Jurkat, Clone E6-1 (cell line): Measurements from ENCODE around the gene UROC1.

Experiments
- DNase-seq: peaks from one replicate; pipeline ENCODE4 v3.0.0-alpha.2; 2011; ENCODE audit warnings: low read depth, low spot score
- H3K4me3 ChIP-seq: 2 replicates; pipeline ENCODE4 v1.5.1; 2011; ENCODE audit warnings: mild to moderate bottlenecking, low read length, control low read depth, moderate library complexity

UROC1 gene

DNA sequence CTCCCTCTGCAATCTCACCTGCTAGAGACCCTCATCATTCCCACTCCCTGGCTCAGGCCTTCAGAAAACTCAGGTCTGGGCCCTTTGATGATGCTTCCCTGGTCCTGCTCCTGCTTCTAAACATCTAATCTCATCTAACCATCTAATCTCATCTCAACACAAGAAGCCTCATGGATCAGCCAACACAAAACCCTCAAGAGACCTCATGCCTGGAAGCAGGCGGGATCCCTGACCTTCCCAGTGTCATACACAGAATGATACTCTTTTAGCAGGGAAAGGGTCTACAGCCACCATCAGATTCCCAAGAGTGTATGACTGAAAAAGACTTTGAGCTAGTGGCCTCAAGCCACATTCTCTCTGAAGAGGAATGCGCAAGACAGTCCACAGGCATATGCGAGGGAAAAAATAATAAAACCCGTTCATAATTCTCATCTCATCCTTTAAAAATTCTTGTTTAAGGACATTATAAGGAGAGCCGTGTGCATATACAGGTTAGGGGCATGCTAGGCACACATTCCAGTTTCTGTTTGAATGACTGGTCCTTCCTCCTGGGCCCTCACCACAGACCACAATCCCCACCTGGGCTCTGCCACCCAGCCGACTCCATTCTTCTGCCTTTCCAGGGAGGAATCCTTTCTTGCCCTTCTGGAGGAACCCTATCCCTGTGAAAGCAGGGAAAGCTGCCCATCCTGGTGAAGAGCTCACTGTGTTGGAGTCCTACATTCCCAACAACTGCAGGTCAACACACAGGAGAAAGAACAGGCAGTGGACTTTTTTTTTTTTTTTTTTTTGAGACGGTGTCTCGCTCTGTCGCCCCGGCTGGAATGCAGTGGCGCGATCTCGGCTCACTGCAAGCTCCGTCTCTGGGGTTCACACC, 44.0 kb downstream of the UROC1 start:
- H3K4me3 ChIP-seq = no peak overlapping the region
- peak; percentile 20 for DNase-seq

DNA sequence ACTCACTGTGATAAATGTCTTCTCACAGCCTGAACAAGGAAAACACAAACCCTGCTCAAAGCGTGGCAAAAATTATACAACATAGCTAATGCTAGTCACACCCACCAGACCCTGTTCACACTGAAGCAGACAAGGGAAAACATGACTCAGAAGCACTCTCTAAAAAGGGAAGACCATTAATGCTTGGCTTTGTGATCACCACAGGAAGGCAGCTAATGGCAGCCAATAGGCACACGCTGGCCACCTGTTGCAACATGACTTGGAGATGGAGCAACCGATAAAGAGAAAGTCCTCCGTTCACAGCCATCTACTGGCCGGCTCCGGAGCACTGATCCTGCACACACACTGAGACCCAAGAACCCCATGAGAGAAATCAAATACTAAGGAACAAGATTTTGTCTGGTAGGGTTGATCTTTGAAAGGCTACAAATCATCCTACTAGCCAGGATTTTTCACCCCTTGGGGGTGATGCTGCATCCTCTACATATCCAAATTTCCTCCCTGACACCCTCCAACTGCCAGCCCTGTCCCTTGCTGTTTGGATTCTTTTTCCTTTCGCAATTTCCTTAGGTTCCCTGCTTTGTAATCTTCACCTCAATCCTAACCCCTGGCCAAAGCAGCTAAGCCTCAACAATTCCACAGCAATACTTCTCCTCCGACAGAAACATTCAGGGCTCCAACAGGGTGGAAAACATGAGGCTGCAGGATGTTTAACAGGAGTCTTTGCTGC, 45.1 kb downstream of the UROC1 start:
- no peak for DNase-seq
- H3K4me3 ChIP-seq = no peak overlapping the region

DNA sequence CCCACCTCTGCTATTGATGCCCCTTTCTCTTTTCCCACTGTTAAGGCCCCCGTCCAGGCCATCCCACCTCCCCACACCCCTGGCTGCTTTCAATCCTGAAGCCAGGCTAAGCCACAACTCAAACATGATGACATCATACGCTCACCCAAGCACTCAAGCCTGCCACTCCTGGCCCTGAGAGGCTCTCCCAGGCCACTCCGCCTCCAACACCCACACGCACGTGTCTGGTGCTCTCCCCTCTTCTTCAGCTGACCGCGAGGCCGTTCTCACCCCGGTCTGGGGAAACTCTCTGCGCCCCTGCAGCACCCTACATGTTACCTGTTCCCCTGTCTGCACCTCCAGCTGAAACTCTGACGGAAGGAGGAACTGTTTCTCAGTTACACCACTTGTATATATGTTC, 48.1 kb downstream of the UROC1 start:
- H3K4me3 ChIP-seq = no peak overlapping the region
- DNase-seq = no peak

DNA sequence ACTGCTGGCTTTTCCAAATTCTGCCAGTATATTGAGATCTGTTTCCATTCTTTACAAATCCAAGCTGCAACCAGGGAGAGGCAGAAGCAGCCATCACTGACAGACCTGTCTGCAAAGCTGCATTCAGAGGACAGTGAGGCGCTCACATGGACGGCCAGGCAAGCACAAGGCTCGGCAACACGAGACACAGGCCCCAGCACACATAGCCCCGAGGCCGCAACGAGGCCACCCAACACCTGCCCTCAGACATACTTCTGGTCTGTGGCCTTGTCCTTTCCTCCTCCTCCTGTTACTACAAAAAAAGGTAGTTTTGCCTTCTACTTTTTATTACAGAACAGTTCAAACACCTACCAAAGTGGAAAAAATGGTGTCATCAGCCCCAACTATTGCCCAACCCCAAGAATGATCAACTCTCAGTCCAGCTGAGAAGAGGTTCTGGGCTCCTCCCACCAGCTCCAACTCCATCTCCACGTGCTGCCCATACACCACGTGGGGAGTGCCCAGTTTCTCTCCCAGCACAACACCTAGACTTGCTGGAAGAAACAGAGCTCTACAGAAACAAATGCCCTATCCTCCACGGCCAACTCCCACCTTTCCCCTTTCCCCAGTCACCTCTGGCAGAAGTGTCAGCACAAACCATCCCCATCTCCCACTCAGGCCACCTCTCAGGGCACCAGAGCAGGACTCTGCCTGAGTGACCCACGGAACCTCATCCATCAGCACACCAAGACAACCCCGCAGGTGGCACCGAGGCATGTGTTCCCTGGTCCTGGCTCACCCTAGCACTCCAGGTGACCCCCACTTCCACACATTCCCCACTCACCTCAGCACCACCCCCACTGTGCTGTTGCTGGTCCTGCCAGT, 49.3 kb downstream of the UROC1 start:
- no peak overlapping the region for H3K4me3 ChIP-seq
- DNase-seq = no peak

DNA sequence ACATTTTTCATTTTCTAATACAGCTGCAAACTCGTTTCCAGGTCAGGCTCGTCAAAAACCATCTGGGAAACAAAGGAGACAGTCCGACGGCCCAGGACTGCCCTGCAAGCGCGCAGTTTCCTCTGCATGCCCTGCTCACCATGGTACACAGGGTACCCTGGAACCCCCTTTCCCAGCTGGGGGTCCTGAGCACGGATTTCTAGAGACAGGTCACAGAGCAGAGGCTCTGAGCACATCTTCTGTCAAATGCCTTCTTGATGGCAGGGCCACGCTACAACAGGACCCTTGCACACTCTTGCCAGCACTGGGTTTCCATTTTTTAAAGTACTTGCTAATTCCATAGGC, 50.0 kb downstream of the UROC1 start:
- no peak for DNase-seq
- no peak overlapping the region for H3K4me3 ChIP-seq

DNA sequence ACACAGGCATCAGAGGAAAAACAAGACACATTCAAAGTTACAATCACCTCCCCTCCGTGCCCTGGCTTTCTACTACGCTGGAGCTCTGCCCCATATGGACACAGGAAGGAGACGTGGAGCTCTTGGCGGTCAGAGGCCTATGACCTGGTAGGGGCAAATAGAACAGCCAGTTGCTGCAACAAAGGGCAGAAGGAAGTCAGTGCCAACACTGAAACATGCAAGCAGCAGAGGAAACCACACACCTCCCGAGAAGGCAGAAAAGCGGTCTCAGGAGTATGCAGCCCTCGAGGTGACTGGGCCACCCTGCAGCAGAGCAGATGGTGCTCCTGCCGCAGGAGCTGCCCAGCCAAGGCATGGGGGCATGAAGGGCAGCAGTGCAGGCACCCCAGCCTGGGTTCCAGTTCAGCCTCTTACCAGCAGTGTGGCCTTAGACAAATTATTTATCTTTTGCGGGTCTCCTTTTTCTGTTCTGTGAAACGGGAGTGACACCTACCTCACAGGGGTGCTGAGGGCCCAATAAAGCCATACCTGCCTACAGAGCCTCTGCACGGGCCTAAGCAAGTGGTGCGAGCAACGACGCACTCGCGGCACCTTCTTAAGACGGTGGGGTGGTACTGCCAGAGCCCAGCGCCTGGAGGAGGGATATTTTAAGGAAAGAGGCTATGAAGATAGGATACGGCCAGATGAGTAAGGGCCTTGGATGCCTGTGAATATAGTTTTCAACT, 50.5 kb downstream of the UROC1 start:
- no peak overlapping the region for H3K4me3 ChIP-seq
- no peak for DNase-seq

DNA sequence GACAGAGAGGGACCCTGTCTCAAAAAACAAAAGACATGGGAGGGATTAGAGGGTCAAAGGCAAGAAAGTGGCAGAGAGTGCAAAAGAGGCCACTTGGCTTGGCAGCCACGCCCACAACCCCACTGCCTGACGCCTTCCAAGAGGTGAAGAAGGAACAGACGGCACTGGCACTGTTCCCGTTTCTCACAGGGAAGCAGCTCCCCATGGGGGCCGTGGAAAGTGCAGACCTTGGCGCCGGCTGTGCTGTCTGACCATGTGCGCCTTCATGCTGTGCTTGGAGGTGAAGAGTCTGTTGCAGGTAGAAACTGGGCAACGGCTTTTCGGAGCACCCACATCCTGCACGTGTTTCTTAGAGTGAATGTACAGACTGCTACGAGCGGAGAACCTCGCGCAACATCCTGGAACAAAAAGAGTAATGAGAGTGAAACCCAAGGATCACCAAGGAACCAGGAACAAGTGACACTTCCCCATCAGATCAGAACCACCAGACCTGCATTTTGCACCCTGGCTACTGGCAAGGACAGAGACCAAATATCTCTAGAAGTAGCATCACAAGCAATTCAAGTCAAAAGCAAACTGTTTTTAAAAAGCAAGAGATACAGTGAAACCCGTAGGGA, 51.5 kb downstream of the UROC1 start:
- no peak overlapping the region for H3K4me3 ChIP-seq
- no peak for DNase-seq

DNA sequence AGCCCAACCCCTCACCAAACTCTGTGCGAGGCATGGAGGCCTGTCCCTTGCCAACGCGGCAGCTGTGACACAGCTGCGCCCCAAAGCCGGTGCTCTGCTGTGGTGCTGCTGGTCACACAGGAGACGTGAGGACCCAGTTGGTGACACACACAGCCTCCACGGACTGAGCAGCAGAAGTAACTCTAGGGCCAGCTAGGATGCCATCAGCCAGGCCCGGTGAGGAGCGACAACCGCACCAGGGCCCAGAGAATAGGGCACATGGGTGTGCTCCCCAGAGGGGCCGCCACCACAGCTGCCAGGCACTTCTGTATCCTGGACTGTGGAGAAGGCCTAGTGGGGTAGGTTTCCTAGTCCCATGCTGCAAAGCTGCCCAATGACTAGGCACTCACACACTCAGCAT, 52.6 kb downstream of the UROC1 start:
- no peak for DNase-seq
- H3K4me3 ChIP-seq = no peak overlapping the region

DNA sequence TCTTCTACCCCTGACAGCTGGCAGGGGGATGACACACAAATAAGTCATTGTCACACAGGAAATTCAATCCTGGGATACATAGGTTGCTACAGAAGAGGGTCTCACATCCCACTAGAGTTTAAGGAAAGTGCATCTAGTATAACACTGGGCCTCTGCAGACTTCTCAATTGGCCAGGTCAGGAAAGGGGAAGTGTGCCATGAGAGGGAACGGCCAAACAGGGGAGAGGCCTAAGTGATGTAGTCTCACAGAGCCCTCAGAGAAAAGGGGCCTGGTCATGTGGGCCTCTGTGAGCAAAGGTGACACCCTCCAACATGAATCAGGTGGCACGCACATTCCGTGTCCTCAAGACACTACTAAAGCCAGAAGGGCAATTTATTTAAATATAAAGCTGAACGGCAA, 53.1 kb downstream of the UROC1 start:
- no peak overlapping the region for H3K4me3 ChIP-seq
- DNase-seq = no peak

DNA sequence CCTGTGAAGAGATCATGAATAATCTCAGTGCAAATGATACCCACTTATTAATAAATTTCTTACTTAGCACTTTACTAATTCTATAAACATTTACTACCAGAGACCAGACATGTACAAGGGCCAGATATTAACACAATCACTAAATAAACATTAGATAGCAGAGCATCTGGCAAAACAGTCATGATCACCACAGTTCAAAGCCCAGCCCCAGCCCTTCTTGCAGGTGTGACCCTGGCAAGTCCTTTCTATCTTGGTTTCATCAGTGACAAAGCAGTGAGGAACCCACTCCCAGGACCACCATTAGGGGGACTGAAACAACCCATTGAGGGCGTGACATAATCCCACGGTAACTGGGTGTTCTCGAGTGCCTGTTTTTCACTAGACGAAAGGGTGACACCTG, 53.5 kb downstream of the UROC1 start:
- no peak for DNase-seq
- H3K4me3 ChIP-seq = no peak overlapping the region

DNA sequence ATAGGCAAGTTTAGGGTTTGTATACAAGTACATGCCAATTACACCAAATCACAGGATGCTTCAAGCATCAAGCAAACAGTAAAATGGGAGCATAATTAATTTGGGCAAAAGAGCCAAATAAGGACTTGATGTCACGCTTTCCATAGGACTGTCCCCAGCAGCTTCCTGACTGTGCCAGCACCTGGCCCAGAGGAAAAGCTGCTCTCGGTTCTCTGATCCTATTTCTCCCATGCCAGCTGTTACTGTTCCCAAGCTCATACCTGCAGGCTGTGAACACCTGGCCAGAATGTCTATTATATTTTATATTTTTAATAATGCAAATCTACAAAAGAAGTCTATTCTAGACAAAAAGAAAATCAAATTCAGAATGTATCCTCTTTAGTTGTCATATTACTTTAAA, 54.1 kb downstream of the UROC1 start:
- no peak for DNase-seq
- H3K4me3 ChIP-seq = no peak overlapping the region

DNA sequence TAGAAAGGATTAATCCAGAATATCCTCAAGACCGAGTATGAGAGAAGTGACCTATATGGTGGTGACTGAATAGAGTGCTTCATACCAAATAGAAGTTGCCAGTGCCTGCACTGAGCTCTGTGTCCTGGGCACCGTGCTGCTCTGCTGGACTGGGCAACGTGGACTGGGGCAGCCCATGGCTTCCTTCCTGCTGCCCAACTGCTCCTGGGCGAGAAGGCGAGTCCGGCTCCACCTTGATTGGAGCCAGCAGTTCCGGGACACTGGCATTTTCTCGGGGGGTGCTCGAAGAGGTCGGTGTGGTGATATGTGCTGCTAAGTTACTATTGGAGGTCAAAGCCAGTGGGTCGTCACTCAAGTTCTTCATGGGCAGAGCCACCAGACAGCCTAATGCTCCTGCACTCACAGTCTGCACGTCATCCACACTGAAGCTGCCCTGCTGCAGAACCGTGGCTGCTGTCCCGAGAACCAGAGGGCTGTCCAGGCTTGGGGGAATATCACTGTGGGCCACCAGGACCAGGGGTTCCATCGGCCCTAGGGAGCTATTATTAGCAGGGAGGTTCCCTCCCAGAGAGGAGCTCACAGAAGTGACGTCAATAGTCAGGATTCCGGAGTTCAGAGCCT, 56.0 kb downstream of the UROC1 start:
- no peak overlapping the region for H3K4me3 ChIP-seq
- DNase-seq = no peak

DNA sequence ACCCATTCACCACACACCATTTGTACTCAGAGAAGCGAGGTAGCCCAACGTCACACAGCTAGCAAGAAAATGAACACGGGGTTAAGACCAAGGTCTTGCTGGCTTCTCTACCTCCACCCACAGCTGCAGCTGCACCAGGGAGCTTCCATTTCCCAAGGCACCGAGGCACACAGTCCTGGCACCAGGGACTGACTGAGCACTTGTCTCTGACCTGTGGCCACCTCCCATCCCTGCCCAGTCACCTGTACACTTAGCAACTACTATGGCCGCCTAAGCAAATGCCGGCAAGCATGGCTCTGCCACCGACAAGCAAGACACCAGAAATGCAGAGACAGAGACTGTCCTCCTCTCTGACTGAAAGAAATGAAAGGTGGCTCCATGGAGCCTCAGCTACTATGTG, 57.2 kb downstream of the UROC1 start:
- H3K4me3 ChIP-seq = no peak overlapping the region
- no peak for DNase-seq

DNA sequence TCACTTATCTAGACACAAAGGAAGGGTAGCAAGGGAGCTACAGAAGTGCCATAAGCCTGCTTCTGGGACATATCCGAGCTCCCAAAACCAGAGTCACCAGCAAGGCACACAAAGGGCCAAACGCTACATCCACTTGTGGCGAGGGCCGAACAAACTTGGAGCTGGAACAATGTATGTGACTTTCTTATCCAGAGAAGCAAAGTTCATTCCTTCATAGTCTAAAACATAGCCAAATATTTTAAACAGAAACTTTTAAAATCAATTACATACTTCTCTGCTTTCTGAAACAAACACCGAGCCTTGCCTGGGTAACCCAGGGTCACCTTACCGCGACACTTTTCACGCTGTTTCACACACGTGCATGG, 57.8 kb downstream of the UROC1 start:
- DNase-seq = no peak
- H3K4me3 ChIP-seq = no peak overlapping the region

DNA sequence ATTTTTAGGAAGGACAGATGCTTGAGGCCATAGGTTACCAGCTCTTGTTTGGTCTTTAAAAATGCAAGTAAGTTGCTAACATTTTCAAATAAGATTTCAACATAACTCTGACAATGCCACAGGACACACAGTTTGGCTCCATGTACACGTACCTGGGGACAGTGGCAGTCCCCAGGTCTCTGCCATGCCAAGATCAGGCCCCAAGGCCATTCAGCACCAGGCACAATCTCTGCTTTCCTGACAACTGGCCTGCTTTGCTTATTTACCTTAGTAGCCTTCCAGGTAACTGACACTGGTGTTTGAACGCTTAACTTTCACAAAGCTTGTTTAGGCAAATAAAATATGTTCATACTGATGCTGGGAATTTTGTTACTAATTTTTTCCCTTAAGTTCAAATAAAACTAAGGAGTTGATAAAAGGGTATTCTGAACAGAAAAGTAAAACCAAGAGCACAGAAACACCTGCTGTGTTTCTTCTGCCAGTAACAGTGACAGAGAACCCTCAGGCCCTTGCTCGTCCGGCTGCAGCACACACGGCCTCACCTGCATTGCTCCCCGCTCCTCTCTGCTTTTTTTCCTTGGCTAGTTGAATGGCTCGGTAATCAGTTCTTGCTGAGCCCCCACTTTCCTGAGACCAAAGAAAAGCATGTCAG, 58.3 kb downstream of the UROC1 start:
- no peak for DNase-seq
- no peak overlapping the region for H3K4me3 ChIP-seq

DNA sequence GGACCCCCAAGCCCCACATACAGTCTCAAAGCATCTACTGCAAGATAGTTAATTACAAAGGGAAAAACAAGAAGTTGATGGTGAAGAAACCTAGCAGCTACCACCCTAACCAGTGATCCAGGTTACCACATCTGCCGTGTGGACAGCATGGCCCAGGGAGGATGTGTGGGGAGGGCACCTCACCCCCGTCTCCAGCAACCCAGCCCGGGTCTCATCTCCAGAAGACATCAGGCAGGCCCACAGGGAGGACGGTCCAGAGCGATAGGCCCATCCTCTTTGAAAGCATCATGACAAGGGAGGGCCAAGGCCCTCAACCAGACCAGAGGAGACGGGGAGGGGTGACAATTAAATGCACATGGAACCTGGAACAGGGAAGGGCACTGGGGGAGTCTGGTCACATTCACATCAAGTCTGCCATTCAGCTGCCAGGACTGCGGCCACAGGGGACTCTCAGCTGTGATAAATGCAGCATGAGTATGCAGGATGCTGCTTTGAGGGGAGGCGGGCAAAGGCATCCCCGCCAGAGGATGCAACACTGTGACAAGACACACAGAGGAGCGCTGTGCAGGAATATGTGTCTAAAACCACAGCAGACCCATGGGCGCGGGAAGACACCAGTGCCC, 60.7 kb downstream of the UROC1 start:
- H3K4me3 ChIP-seq = no peak overlapping the region
- no peak for DNase-seq

DNA sequence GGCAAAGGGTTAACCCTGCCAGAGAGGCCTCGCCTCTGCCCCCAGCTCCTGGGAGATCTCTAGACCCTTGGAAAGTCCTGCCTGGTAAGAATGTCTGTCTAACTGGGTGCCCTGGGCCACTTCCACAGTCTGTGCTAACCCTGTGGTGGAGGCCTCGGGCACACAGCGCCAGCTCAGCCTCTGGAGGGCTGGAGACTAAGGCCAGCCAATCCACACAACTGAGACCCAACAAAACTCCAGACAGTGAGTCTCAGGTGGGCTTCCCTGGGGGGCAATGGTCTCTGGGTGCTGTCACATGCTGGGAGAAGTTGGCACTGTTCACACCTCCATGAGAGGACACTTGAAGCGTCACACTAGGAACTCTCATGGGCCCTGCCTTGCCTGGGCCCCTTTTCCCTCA, 61.4 kb downstream of the UROC1 start:
- H3K4me3 ChIP-seq = no peak overlapping the region
- DNase-seq = no peak
